Neutrophil (primary cell): ENCODE measurements around the gene NRF1.

Experiments
- H3K27ac ChIP-seq: fragments of 200-600 bp; sonication (generic); 2 replicates; pipeline ENCODE4 v1.5.1; 2016; ENCODE audit warnings: mild to moderate bottlenecking, moderate library complexity
- H3K27me3 ChIP-seq: fragments of 200-600 bp; sonication (generic); 2 replicates; pipeline ENCODE4 v1.6.0; 2016; ENCODE audit warnings: mild to moderate bottlenecking
- H3K36me3 ChIP-seq: fragments of 200-600 bp; sonication (generic); 2 replicates; pipeline ENCODE4 v1.5.1; 2017
- H3K4me1 ChIP-seq, 2 experiments: fragments of 200-600 bp in 1 of 2; sonication (generic) in 1 of 2; 1 replicate in 1 of 2; 2 replicates in 1 of 2; pipeline versions ENCODE4 v1.5.1 to v1.6.1; 2013 to 2016; ENCODE audit warnings: low read depth in 1 of 2, low read length in 1 of 2, mild to moderate bottlenecking in 1 of 2, moderate library complexity in 1 of 2; ENCODE audit not compliant: control insufficient read depth in 1 of 2, insufficient read depth in 1 of 2
- H3K4me3 ChIP-seq, 2 experiments: fragments of 200-600 bp in 1 of 2; sonication (generic) in 1 of 2; 1 replicate in 1 of 2; 2 replicates in 1 of 2; pipeline ENCODE4 v1.5.1; 2013 to 2016; ENCODE audit warnings: low read depth in 1 of 2, low read length in 1 of 2, mild to moderate bottlenecking in 1 of 2, moderate library complexity in 1 of 2
- H3K9me3 ChIP-seq: fragments of 200-600 bp; sonication (generic); 2 replicates; pipeline ENCODE4 v1.5.1; 2016
- TF ChIP-seq, protein P1 (sequence below): fragments of 200-600 bp; sonication (generic); IDR thresholded peaks from 2 replicates; pipeline ENCODE4 v1.5.1; 2016; ENCODE audit warnings: antibody characterized with exemption

NRF1 gene

DNA sequence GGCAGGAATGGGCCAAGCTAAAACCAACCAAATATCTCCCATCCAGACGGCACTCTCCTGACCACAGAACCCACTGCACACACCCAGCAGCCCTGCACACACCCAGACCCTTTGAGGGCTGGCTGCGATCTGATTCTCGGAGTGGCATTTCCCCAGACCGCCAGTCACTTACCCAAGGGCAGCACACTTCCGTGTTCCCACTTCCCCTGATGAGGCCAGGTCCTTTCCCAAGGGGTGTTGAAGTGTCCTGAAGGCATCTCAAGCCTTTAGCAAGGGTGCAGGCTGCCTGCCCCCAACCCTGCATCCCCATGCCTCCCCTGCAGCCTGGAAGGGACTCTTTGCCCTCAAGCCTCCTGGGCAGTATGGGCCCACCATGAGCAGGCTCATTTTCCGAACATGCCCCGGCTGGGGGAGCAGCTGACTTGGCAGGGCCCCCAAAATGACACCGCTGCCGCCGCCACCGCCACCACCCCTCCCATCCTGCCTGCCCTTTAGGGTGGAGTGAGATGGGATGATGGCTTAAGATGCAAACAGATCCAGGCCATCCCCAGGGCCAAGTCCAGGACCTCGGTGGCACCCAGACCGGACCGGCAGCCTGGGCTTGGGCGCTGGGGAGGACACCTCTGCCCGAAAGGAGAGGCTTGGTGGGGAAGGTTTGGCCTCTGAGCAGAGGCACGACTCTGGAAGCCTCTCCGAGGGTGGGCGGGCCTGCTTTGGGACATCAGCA is 159.8 kb downstream of the NRF1 start:
- Histone ChIP-seq H3K27me3 (peaks cover 73% of the 10 kb centered on the region), H3K36me3 (no peaks in the 10 kb centered on the region), H3K27ac (no peak overlapping the region), H3K4me1 (peaks cover 10 to 17% of the 10 kb centered on the region in 2 experiments), H3K4me3 (no peak overlapping the region), H3K9me3 (no peaks in the 10 kb centered on the region)
- TF ChIP-seq, protein P1, sequence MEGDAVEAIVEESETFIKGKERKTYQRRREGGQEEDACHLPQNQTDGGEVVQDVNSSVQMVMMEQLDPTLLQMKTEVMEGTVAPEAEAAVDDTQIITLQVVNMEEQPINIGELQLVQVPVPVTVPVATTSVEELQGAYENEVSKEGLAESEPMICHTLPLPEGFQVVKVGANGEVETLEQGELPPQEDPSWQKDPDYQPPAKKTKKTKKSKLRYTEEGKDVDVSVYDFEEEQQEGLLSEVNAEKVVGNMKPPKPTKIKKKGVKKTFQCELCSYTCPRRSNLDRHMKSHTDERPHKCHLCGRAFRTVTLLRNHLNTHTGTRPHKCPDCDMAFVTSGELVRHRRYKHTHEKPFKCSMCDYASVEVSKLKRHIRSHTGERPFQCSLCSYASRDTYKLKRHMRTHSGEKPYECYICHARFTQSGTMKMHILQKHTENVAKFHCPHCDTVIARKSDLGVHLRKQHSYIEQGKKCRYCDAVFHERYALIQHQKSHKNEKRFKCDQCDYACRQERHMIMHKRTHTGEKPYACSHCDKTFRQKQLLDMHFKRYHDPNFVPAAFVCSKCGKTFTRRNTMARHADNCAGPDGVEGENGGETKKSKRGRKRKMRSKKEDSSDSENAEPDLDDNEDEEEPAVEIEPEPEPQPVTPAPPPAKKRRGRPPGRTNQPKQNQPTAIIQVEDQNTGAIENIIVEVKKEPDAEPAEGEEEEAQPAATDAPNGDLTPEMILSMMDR, result no peak

DNA sequence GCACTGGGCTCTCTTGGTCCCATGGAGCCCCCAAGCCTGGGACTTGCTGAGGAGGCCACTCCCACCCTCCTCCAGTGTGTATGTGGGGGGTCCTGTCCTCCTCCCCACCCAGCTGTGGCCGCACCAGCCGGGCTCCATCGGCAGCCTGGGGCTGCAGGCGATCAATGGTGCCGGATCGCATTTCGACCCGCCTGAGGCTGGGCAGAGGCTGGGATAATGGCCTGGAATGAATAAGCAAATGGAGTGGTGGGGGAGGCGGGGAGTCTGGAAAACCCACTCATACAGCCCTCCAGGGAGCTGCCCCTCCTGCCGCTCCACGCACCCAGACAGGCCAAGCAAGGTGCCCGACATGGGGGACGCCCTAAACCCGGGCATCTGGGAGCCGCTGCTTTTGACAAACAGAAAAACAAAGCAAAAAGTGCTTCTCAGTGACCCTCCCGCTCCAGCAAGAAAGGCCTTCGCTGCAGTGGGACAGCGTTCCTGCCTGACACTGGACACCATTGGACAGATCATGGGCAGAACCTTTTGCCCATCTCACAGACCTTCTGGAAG is 160.5 kb downstream of the NRF1 start:
- no peak overlapping the region for H3K4me3 ChIP-seq
- H3K9me3 ChIP-seq, result no peaks in the 10 kb centered on the region
- H3K4me1 ChIP-seq, result peaks cover 10 to 19% of the 10 kb centered on the region in 2 experiments
- peaks cover 80% of the 10 kb centered on the region for H3K27me3 ChIP-seq
- H3K27ac ChIP-seq, result no peak overlapping the region
- TF ChIP-seq, protein P1, result no peak
- no peaks in the 10 kb centered on the region for H3K36me3 ChIP-seq

DNA sequence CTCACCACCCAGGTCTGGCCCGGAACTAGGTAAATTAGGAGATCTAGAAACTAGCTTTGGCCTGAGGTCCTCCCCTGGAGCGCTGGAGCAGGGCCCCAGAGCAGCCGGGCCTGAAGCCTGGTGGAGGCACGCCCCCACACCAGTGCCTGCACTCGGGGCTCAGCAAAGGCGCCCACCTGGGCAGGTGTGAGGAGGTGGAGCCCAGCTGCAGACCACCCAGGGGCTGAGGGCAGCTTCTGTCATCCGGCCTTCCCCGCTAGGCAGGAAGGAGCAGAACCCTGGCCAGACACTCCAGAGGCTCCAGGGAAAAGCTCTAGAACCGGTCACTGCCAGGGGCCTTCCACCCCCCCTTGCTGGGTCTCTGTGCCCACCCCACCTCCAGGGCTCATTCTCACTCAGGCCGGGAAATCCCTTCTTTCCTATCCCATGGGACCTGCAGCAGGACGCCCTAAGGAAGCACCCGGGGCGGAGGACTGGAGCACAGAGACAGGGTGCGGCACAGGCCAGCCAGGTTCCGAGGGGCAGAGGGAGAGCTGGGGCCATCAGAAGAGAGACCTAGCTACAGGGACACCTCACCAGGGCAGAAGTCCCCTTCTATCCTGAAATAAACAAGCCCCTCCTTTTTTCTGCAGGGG is 161.2 kb downstream of the NRF1 start:
- H3K36me3 ChIP-seq, result no peaks in the 10 kb centered on the region
- H3K9me3 ChIP-seq, result no peaks in the 10 kb centered on the region
- TF ChIP-seq, protein P1, result no peak
- H3K4me3 ChIP-seq, result no peak overlapping the region
- H3K27me3 ChIP-seq, result peaks cover 87% of the 10 kb centered on the region
- no peak overlapping the region for H3K27ac ChIP-seq
- peaks cover 10 to 21% of the 10 kb centered on the region in 2 experiments for H3K4me1 ChIP-seq

DNA sequence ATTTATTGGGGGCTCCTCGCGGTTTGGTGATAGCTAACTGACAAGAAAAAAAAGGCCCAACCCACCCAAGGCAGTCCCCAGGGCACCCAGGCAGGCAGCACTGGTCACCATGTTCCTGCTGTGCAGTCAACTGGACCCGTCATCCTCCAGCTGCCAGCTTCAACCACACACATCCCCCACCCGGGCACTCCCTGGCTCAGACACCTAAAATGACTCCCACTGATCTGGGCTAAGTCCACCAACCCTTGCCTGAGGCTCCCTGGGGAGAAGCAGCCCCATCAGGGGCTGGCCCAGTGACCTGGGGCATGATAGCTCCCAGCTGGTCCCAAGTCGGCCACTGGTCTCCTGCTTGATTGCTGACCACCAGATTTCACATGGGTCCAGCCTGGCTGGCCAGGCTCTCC is 161.8 kb downstream of the NRF1 start:
- TF ChIP-seq, protein P1, result no peak
- Histone ChIP-seq H3K36me3 (no peaks in the 10 kb centered on the region), H3K27me3 (peaks cover 93% of the 10 kb centered on the region), H3K27ac (no peak overlapping the region), H3K4me1 (peaks cover 11 to 24% of the 10 kb centered on the region in 2 experiments), H3K4me3 (no peak overlapping the region), H3K9me3 (no peaks in the 10 kb centered on the region)

DNA sequence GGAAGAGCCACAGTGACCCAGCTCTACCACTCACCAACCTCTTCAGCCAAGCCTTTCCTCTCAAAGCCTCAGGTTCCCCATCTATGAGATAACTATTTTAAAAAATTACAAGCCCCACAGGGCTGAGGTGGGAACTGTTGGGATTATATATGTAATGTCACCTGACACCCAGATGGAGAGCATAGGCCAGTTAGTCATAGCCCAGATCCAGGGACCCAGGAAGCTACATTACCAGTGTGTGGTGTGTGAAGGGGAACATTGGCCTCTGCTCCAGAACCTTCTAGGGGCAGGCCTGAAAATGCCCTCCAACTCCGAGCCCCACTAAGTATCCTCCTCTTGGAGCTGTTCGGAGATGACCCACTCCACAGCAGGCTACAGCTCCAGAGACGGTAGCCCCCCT is 162.4 kb downstream of the NRF1 start:
- H3K9me3 ChIP-seq, result no peaks in the 10 kb centered on the region
- H3K27ac ChIP-seq, result no peak overlapping the region
- H3K4me1 ChIP-seq, result peaks cover 16 to 29% of the 10 kb centered on the region in 2 experiments
- no peaks in the 10 kb centered on the region for H3K36me3 ChIP-seq
- peaks cover 98% of the 10 kb centered on the region for H3K27me3 ChIP-seq
- no peak overlapping the region for H3K4me3 ChIP-seq
- TF ChIP-seq, protein P1, result no peak
